Common myeloid progenitor, CD34-positive (primary cell): ENCODE measurements around the gene HTR1D.

Experiments
- CTCF ChIA-PET: fragments of 350-600 bp; sonication (Branson Sonifier 250); formaldehyde crosslinking; loops from one replicate; lab custom pipeline; 2021; ENCODE audit warnings: antibody characterized with exemption; lab: Charles Lee
- POLR2A ChIA-PET: fragments of 350-600 bp; sonication (Branson Sonifier 250); formaldehyde crosslinking; loops from one replicate; lab custom pipeline; 2021; ENCODE audit warnings: antibody characterized with exemption; lab: Charles Lee
- DNase-seq, 3 donors: peaks; one replicate each; pipeline versions ENCODE4 v3.0.0 to v3.0.0-alpha.2; 2013
- H3K27ac ChIP-seq, 2 experiments: 1 replicate in 1 of 2; 2 replicates in 1 of 2; pipeline ENCODE4 v1.7.0; 2013; ENCODE audit warnings: inconsistent platforms in 2 of 2, low read length in 2 of 2, mild to moderate bottlenecking in 2 of 2, low read depth in 1 of 2, moderate library complexity in 1 of 2; ENCODE audit not compliant: severe bottlenecking in 2 of 2, insufficient read depth in 1 of 2, poor library complexity in 1 of 2
- H3K27me3 ChIP-seq, 5 experiments: replicated peaks in 2 of 5; 1 replicate in 3 of 5; 2 replicates in 2 of 5; pipeline versions ENCODE4 v1.6.1 to v1.7.0; 2013; ENCODE audit warnings: low read length in 4 of 5, mild to moderate bottlenecking in 2 of 5, moderate library complexity in 2 of 5, inconsistent platforms in 1 of 5; ENCODE audit not compliant: insufficient read depth in 5 of 5, control insufficient read depth in 4 of 5
- H3K36me3 ChIP-seq, 4 experiments: 1 replicate in 2 of 4; 2 replicates in 2 of 4; pipeline versions ENCODE4 v1.6.1 to v1.7.0; 2013; ENCODE audit warnings: low read length in 3 of 4, control low read depth in 1 of 4, mild to moderate bottlenecking in 1 of 4; ENCODE audit not compliant: control insufficient read depth in 4 of 4, insufficient read depth in 4 of 4
- H3K4me1 ChIP-seq, 4 experiments: 1 replicate in 3 of 4; 2 replicates in 1 of 4; pipeline versions ENCODE4 v1.6.1 to v1.7.1; 2013; ENCODE audit warnings: low read length in 3 of 4, mild to moderate bottlenecking in 3 of 4, control low read depth in 1 of 4, inconsistent platforms in 1 of 4, moderate library complexity in 1 of 4; ENCODE audit not compliant: control insufficient read depth in 4 of 4, insufficient read depth in 4 of 4; ENCODE audit errors: control extremely low read depth in 1 of 4
- H3K4me3 ChIP-seq, 7 experiments: 1 replicate in 4 of 7; 2 replicates in 3 of 7; pipeline versions ENCODE4 v1.5.1 to v1.7.0; 2013; ENCODE audit warnings: mild to moderate bottlenecking in 7 of 7, low read length in 6 of 7, moderate library complexity in 6 of 7, inconsistent platforms in 2 of 7, low read depth in 2 of 7, control low read depth in 1 of 7; ENCODE audit not compliant: insufficient read depth in 4 of 7, control insufficient read depth in 1 of 7; ENCODE audit errors: extremely low read depth in 1 of 7
- H3K9me3 ChIP-seq, 5 experiments: 1 replicate in 4 of 5; 2 replicates in 1 of 5; pipeline versions ENCODE4 v1.6.1 to v1.7.1; 2013; ENCODE audit warnings: low read length in 4 of 5, mild to moderate bottlenecking in 2 of 5, inconsistent platforms in 1 of 5, low read depth in 1 of 5, moderate library complexity in 1 of 5; ENCODE audit not compliant: control insufficient read depth in 4 of 5, insufficient read depth in 2 of 5; ENCODE audit errors: control extremely low read depth in 1 of 5
- WGBS: methylation state at CpG from one replicate; pipeline ENCODE4 v1.1.5; 2013; ENCODE audit not compliant: insufficient coverage; 5-methylcytosine and 5-hydroxymethylcytosine counted together

Gene HTR1D

GRCh38 chr1:23169195-23169575 lies 48.1 kb downstream of the HTR1D start:
- Histone ChIP-seq H3K36me3 (no peaks in the 10 kb centered on the region), H3K9me3 (no peaks in the 10 kb centered on the region), H3K27ac (peak overlapping the region; percentile 34 to 83), H3K27me3 (no peaks in the 10 kb centered on the region), H3K4me3 (peak overlapping the region; percentile 73 to 93 (median 80)), H3K4me1 (peaks cover 6 to 36% (median 29%) of the 10 kb centered on the region in 4 experiments)
- DNase-seq = no peak
- CTCF ChIA-PET = interaction anchor here (0.6 to 8.9 kb wide), 7 partner anchors 9 to 113 kb away, joined by 3 to 60 read pairs (median 6); no protein-coding TSS in a partner anchor
- POLR2A ChIA-PET = interaction anchor here (0.5 to 1.9 kb wide), 3 partner anchors 16 to 70 kb away, joined by 3 to 7 read pairs (median 3); no protein-coding TSS in a partner anchor
- 46% methylated on average over 9 of the region's 14 CpGs for WGBS

GRCh38 chr1:23168445-23169194 lies 48.7 kb downstream of the HTR1D start, which contains the start of gene LUZP1:
Gene LUZP1 (minus strand): TSS chr1:23168856.
- Histone ChIP-seq H3K4me3 (peak within 1 kb of the TSS; percentile 73 to 93 (median 80)), H3K27ac (peak within 1 kb of the TSS; percentile 34 to 83), H3K36me3 (no peaks in the 10 kb centered on the region), H3K9me3 (no peaks in the 10 kb centered on the region), H3K27me3 (no peaks in the 10 kb centered on the region), H3K4me1 (peaks cover 6 to 38% (median 29%) of the 10 kb centered on the region in 4 experiments)
- CTCF ChIA-PET = interaction anchor here (1.8 to 8.9 kb wide), 4 partner anchors 15 to 69 kb away, joined by 3 to 60 read pairs (median 10); no protein-coding TSS in a partner anchor
- POLR2A ChIA-PET = interaction anchor here (0.5 to 1.9 kb wide), 3 partner anchors 16 to 69 kb away, joined by 3 to 7 read pairs (median 3); no protein-coding TSS in a partner anchor
- under 1% methylated on average over 48 of the region's 56 CpGs for WGBS
- DNase-seq = peak; percentile 79 to 83 (median 81)

DNA sequence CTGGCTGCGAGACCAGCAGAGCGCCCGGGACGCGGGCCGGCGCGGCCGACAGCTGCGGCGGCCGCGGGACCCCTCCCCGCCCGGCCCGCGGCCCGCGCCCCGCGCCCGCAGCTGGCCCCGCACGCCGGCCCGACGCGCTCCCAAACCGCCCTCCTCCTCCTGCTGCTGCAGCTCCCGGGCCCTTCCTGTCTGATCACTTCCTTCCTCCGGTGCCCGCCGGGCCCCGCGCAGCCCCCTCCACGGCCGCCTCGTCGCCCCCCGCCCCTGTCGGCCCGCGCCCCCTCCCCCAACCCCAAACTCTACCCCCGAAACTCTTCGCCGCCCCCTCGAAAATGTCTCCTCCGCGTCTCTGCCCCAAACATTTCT lies 49.2 kb downstream of the HTR1D start:
- CTCF ChIA-PET = interaction anchor here (1.5 to 8.9 kb wide), 5 partner anchors 16 to 76 kb away, joined by 3 to 60 read pairs (median 5); no protein-coding TSS in a partner anchor
- Histone ChIP-seq H3K9me3 (no peaks in the 10 kb centered on the region), H3K4me1 (peaks cover 6 to 40% (median 32%) of the 10 kb centered on the region in 4 experiments), H3K27me3 (no peaks in the 10 kb centered on the region), H3K36me3 (no peaks in the 10 kb centered on the region), H3K27ac (peak overlapping the region in 1 of 2 experiments; percentile 83), H3K4me3 (peak overlapping the region; percentile 73 to 93 (median 80))
- no peak for DNase-seq
- under 1% methylated on average over 20 of the region's 49 CpGs for WGBS
- POLR2A ChIA-PET = interaction anchor here (0.5 to 0.6 kb wide), 2 partner anchors 79 to 101 kb away, joined by 4 to 6 read pairs; no protein-coding TSS in a partner anchor

- CTCF ChIA-PET = interaction anchor here (0.9 to 8.9 kb wide), 6 partner anchors 12 to 75 kb away, joined by 3 to 60 read pairs (median 4); no protein-coding TSS in a partner anchor
Observed at GRCh38 chr1:23167353-23168078, 49.8 kb downstream of the HTR1D start.

DNA sequence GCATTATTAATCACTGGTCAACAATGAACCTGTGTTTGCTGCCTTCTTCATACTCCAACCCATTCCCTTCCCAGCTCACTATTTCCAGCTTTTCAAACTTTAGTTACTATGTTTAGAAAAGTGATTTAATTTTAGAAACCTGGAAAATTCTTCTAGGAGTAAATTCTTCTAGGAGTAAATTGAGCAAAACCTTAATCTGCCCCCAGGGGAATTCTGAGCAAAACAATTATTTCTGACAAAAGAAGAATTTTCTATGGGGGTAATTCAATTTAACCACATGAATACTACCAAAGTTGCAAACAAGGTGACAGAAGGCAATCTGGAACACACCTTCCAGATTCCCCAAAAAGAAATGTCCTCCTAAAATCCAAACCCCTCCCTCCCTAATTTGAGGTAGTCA lies 50.4 kb downstream of the HTR1D start:
- H3K36me3 ChIP-seq = no peaks in the 10 kb centered on the region
- no peak for DNase-seq
- ChIA-PET CTCF (interaction anchor here (0.9 to 8.9 kb wide), 7 partner anchors 12 to 74 kb away, joined by 3 to 60 read pairs (median 4); no protein-coding TSS in a partner anchor), POLR2A (interaction anchor here (0.6 kb wide), 1 partner anchor 29 kb away, joined by 3 read pairs; no protein-coding TSS in a partner anchor)
- no peaks in the 10 kb centered on the region for H3K27me3 ChIP-seq
- H3K27ac ChIP-seq = peak overlapping the region in 1 of 2 experiments; percentile 64
- peaks cover 6 to 39% (median 31%) of the 10 kb centered on the region in 4 experiments for H3K4me1 ChIP-seq
- H3K9me3 ChIP-seq = no peaks in the 10 kb centered on the region
- peak overlapping the region in 5 of 7 experiments; percentile 73 to 93 (median 81) for H3K4me3 ChIP-seq

More at GRCh38 chr1:23167353-23168078, 49.8 kb downstream of the HTR1D start:
- Histone ChIP-seq H3K4me3 (peak overlapping the region; percentile 54 to 93 (median 80)), H3K36me3 (no peaks in the 10 kb centered on the region), H3K4me1 (peaks cover 6 to 40% (median 32%) of the 10 kb centered on the region in 4 experiments), H3K9me3 (no peaks in the 10 kb centered on the region), H3K27ac (peak overlapping the region in 1 of 2 experiments; percentile 64), H3K27me3 (no peaks in the 10 kb centered on the region)
- DNase-seq = peak; percentile 46 to 80 (median 73)
- under 1% methylated on average over 35 of the region's 45 CpGs for WGBS
- POLR2A ChIA-PET = interaction anchor here (0.5 to 0.6 kb wide), 2 partner anchors 78 to 102 kb away, joined by 4 to 6 read pairs; no protein-coding TSS in a partner anchor

DNA sequence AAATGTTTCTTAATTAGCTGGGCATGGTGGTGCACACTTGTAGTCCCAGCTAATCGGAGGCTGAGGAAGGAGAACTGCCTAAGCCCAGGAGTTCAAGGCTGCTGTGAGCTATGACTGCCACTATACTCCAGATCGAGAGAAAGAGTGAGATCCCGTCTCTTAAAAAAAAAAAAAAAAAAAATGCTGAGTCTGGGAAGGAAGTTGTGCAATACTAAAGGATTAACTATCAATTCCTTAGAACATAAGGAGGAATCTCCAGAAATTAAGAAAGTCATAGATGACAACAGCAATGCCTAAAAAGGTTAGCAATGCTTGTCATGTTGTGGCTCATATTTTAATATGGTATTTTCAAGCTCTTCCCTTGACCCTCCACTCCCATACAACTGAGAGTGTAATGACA lies 53.9 kb downstream of the HTR1D start:
- Histone ChIP-seq H3K9me3 (no peaks in the 10 kb centered on the region), H3K27me3 (no peaks in the 10 kb centered on the region), H3K4me3 (no peak overlapping the region), H3K27ac (no peak overlapping the region), H3K4me1 (peaks cover 0 to 17% (median 12%) of the 10 kb centered on the region in 4 experiments), H3K36me3 (no peaks in the 10 kb centered on the region)
- WGBS = 100% methylated on average over 1 of the region's 3 CpGs
- CTCF ChIA-PET = interaction anchor here (0.7 to 1.5 kb wide), 5 partner anchors 13 to 880 kb away, joined by 3 to 4 read pairs (median 4); no protein-coding TSS in a partner anchor
- POLR2A ChIA-PET = interaction anchor here (1.0 kb wide), 1 partner anchor 22 kb away, joined by 3 read pairs; no protein-coding TSS in a partner anchor
- DNase-seq = no peak
